GM23338 (cell line): ENCODE measurements around the gene NME4. TPM values are rescaled to one million over a fixed set of nuclear protein-coding genes. Genes with fewer than 3 reads are reported as not detected.

Experiments used
- ATAC-seq: fragments of 200-7000 bp; cut with Tn5 transposase; 3 replicates; pipeline ENCODE4 v1.9.1; 2020
- DNase-seq: peaks from one replicate; pipeline ENCODE4 v3.0.0-alpha.2; 2015; ENCODE audit warnings: low spot score
- H2AFZ ChIP-seq: fragments of 200-600 bp; sonication (generic); 2 replicates; pipeline ENCODE4 v1.8.0; 2016; ENCODE audit warnings: antibody characterized with exemption, mild to moderate bottlenecking, moderate library complexity
- H3F3A ChIP-seq: fragments of 200-600 bp; sonication (generic); replicated peaks from 2 replicates; pipeline ENCODE4 v1.8.0; 2017; ENCODE audit warnings: antibody characterized with exemption, mixed run types, low read depth
- H3K27ac ChIP-seq: fragments of 200-600 bp; sonication (generic); 2 replicates; pipeline ENCODE4 v1.6.1; 2016; ENCODE audit warnings: low read depth
- H3K27me3 ChIP-seq: fragments of 200-600 bp; sonication (generic); 2 replicates; pipeline ENCODE4 v1.8.0; 2016; ENCODE audit warnings: mild to moderate bottlenecking, mixed run types, moderate library complexity; ENCODE audit not compliant: insufficient read depth
- H3K36me3 ChIP-seq: fragments of 200-600 bp; sonication (generic); 2 replicates; pipeline ENCODE4 v1.8.0; 2016; ENCODE audit warnings: mild to moderate bottlenecking; ENCODE audit not compliant: insufficient read depth
- H3K4me1 ChIP-seq: fragments of 200-600 bp; sonication (generic); 2 replicates; pipeline ENCODE4 v1.8.0; 2016; ENCODE audit warnings: mild to moderate bottlenecking, moderate library complexity; ENCODE audit not compliant: insufficient read depth
- H3K4me2 ChIP-seq: fragments of 200-600 bp; sonication (generic); 2 replicates; pipeline ENCODE4 v1.7.1; 2017; ENCODE audit warnings: mixed run types
- H3K4me3 ChIP-seq: fragments of 200-600 bp; sonication (generic); 2 replicates; pipeline ENCODE4 v1.6.1; 2016; ENCODE audit warnings: mixed run types
- H3K79me2 ChIP-seq: fragments of 200-600 bp; sonication (generic); replicated peaks from 2 replicates; pipeline ENCODE4 v1.8.0; 2017; ENCODE audit warnings: mild to moderate bottlenecking; ENCODE audit not compliant: insufficient read depth
- H3K9me2 ChIP-seq: fragments of 200-600 bp; sonication (generic); 2 replicates; pipeline ENCODE4 v1.8.0; 2017; ENCODE audit not compliant: insufficient read depth
- H4K20me1 ChIP-seq: fragments of 200-600 bp; sonication (generic); replicated peaks from 2 replicates; pipeline ENCODE4 v1.8.0; 2017; ENCODE audit warnings: mild to moderate bottlenecking; ENCODE audit not compliant: insufficient read depth
- H3K27ac Mint-ChIP-seq: 2 replicates; pipeline ENCODE4 v1.8.0; 2020; ENCODE audit warnings: inconsistent platforms, mild to moderate bottlenecking, moderate library complexity, mixed read lengths
- H3K27me3 Mint-ChIP-seq: 3 replicates; pipeline ENCODE4 v1.8.0; 2022; ENCODE audit warnings: low read depth, mild to moderate bottlenecking, moderate library complexity, mixed read lengths, inconsistent platforms; ENCODE audit not compliant: insufficient read depth, poor library complexity
- H3K36me3 Mint-ChIP-seq: 3 replicates; pipeline ENCODE4 v1.8.0; 2021; ENCODE audit warnings: low read depth, mild to moderate bottlenecking, inconsistent platforms, moderate library complexity, mixed read lengths
- H3K4me1 Mint-ChIP-seq: 3 replicates; pipeline ENCODE4 v1.8.0; 2020; ENCODE audit warnings: mild to moderate bottlenecking, inconsistent platforms, mixed read lengths
- H3K4me3 Mint-ChIP-seq: 3 replicates; pipeline ENCODE4 v1.8.0; 2021; ENCODE audit warnings: moderate library complexity, mild to moderate bottlenecking, inconsistent platforms, mixed read lengths
- H3K9me3 Mint-ChIP-seq: 3 replicates; pipeline ENCODE4 v1.8.0; 2020; ENCODE audit warnings: moderate library complexity, mild to moderate bottlenecking, inconsistent platforms, mixed read lengths
- CREB1 ChIP-seq: fragments of 250-450 bp; sonication (Bioruptor Pico); IDR thresholded peaks from 2 replicates; pipeline ENCODE4 v1.5.0; 2020; ENCODE audit warnings: low read depth, mild to moderate bottlenecking, moderate library complexity
- CTCF ChIP-seq, 2 experiments: fragments of 200-600 bp in 1 of 2; sonication (generic) in 1 of 2; conservative IDR thresholded peaks; 2 replicates each; pipeline versions ENCODE4 v1.5.1 to v1.6.1; 2016 to 2017; ENCODE audit warnings: antibody characterized with exemption in 2 of 2, low read depth in 2 of 2, mild to moderate bottlenecking in 2 of 2, moderate library complexity in 1 of 2
- EZH2 ChIP-seq: fragments of 200-600 bp; sonication (generic); IDR thresholded peaks from one replicate; pipeline ENCODE4 v1.8.0; 2017; ENCODE audit warnings: antibody characterized with exemption, mild to moderate bottlenecking, low read depth; ENCODE audit not compliant: unreplicated experiment
- JUNB ChIP-seq: IDR thresholded peaks from one replicate; pipeline ENCODE4 v1.6.1; 2016; ENCODE audit warnings: antibody characterized with exemption; ENCODE audit not compliant: unreplicated experiment
- POLR2AphosphoS5 ChIP-seq: IDR thresholded peaks from 2 replicates; pipeline ENCODE4 v1.6.1; 2016; ENCODE audit warnings: antibody characterized with exemption, low read depth
- STAT1 ChIP-seq: IDR thresholded peaks from one replicate; pipeline ENCODE4 v1.6.1; 2016; ENCODE audit warnings: antibody characterized with exemption; ENCODE audit not compliant: unreplicated experiment
- ZNF114 ChIP-seq: fragments of 250-450 bp; sonication (Bioruptor Pico); IDR thresholded peaks from 2 replicates; pipeline ENCODE4 v1.5.0; 2020; ENCODE audit warnings: mild to moderate bottlenecking, moderate library complexity
- ZNF462 ChIP-seq: fragments of 250-450 bp; sonication (Bioruptor Pico); IDR thresholded peaks from 2 replicates; pipeline ENCODE4 v1.5.0; 2020; ENCODE audit warnings: mild to moderate bottlenecking, moderate library complexity
- polyA plus RNA-seq: library from polyadenylated mRNA; unstranded; fragments of >200 nt; fragmentation: Nextera tagmentation; extraction: Ambion mirVana; gene quantifications from 2 replicates; pipeline ENCODE4 v1.2.1, GENCODE V29; 2016
- total RNA-seq: library from RNA; depleted of rRNA; stranded (reverse); fragments of >200 nt; shearing (Covaris generic); gene quantifications from 2 replicates; pipeline ENCODE4 v1.2.3, GENCODE V29; 2014
- TF ChIP-seq, protein P1 (sequence below): IDR thresholded peaks from 2 replicates; pipeline ENCODE4 v1.6.1; 2016; ENCODE audit warnings: antibody characterized with exemption
- TF ChIP-seq, protein P2 (sequence below): IDR thresholded peaks from one replicate; pipeline ENCODE4 v1.6.1; 2018; ENCODE audit warnings: antibody characterized with exemption; ENCODE audit not compliant: unreplicated experiment

The NME4 gene
- total and polyA plus RNA-seq, 2 experiments from 2014 or later = 249 to 511 TPM

DNA sequence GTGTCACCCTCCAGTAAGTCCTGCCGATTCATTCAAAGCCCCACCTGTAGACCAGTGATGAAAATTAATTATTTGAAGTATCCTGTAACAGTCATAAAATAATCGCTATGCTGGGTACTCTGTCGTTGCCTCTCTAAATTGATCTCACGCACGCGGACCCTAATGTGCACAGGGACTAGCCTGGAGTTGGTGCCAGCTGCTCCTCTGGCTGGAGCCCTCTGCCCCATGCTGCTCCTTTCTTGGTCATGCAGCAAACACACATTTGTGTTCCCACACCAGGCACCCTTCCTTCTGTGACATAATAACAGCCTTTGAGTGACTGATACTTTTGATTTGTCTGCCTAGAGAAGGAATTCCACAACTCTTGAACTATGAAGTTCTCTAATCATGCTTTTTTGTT is 44.4 kb downstream of the NME4 start (continued):
- TF ChIP-seq JUNB (no peak), CREB1 (CRISPR knock-in tag) (no peak), CTCF (conservative IDR thresholded peaks at IDR 0.05; ENCODE audit: low read depth in 2 of 2) (no peak)

DNA sequence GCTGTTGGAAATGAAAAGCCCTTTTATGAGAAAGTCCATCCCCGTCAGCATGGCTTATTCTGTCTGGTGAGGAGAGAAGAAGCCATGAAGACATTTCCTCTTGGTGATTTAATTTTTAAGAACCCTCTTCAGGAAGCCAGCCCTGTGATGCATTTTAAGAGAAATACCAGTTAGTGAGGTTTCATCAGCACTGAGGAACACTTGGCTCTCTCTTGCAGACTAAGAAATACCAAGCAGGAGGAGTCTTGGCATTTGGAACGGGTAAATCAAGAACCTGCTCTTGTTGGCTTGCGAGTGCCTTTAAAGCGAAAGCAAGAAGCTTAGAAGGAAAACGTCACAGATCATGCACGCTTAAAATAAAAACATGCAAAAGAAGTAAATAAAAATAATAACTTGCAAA is 46.0 kb downstream of the NME4 start:
- H3K4me1 Mint-ChIP-seq = 0 out of 3 replicates have a peak, but pooled peaks cover 2% of the 10 kb centered on the region
- H3K4me3 Mint-ChIP-seq = no peak overlapping the region
- no peak overlapping the region for H2AFZ ChIP-seq
- H3K4me3 ChIP-seq = no peak overlapping the region
- DNase-seq = no peak
- peaks cover 9% of the 10 kb centered on the region for H3K27me3 Mint-ChIP-seq
- no peaks in the 10 kb centered on the region for H3K9me2 ChIP-seq
- no peaks in the 10 kb centered on the region for H3K27me3 ChIP-seq
- H3K36me3 ChIP-seq = no peaks in the 10 kb centered on the region
- no peaks in the 10 kb centered on the region; the same call in 2 of the 3 replicates for H3K36me3 Mint-ChIP-seq
- H3K27ac Mint-ChIP-seq = no peak overlapping the region
- no peaks in the 10 kb centered on the region for H3K4me1 ChIP-seq
- no peaks in the 10 kb centered on the region for H3F3A ChIP-seq
- no peaks in the 10 kb centered on the region for H3K9me3 Mint-ChIP-seq
- H3K4me2 ChIP-seq = no peak overlapping the region
- no peak for ATAC-seq
- H4K20me1 ChIP-seq = peaks cover 3% of the 10 kb centered on the region
- H3K79me2 ChIP-seq = peaks cover 39% of the 10 kb centered on the region
- H3K27ac ChIP-seq = no peak overlapping the region
- TF ChIP-seq STAT1 (no peak), CTCF (conservative IDR thresholded peaks at IDR 0.05; ENCODE audit: low read depth in 2 of 2) (no peak), JUNB (no peak), ZNF114 (no peak), POLR2AphosphoS5 (no peak), EZH2 (no peak), ZNF462 (no peak)
- TF ChIP-seq, protein P1, sequence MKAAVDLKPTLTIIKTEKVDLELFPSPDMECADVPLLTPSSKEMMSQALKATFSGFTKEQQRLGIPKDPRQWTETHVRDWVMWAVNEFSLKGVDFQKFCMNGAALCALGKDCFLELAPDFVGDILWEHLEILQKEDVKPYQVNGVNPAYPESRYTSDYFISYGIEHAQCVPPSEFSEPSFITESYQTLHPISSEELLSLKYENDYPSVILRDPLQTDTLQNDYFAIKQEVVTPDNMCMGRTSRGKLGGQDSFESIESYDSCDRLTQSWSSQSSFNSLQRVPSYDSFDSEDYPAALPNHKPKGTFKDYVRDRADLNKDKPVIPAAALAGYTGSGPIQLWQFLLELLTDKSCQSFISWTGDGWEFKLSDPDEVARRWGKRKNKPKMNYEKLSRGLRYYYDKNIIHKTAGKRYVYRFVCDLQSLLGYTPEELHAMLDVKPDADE = no peak
- TF ChIP-seq, protein P2, sequence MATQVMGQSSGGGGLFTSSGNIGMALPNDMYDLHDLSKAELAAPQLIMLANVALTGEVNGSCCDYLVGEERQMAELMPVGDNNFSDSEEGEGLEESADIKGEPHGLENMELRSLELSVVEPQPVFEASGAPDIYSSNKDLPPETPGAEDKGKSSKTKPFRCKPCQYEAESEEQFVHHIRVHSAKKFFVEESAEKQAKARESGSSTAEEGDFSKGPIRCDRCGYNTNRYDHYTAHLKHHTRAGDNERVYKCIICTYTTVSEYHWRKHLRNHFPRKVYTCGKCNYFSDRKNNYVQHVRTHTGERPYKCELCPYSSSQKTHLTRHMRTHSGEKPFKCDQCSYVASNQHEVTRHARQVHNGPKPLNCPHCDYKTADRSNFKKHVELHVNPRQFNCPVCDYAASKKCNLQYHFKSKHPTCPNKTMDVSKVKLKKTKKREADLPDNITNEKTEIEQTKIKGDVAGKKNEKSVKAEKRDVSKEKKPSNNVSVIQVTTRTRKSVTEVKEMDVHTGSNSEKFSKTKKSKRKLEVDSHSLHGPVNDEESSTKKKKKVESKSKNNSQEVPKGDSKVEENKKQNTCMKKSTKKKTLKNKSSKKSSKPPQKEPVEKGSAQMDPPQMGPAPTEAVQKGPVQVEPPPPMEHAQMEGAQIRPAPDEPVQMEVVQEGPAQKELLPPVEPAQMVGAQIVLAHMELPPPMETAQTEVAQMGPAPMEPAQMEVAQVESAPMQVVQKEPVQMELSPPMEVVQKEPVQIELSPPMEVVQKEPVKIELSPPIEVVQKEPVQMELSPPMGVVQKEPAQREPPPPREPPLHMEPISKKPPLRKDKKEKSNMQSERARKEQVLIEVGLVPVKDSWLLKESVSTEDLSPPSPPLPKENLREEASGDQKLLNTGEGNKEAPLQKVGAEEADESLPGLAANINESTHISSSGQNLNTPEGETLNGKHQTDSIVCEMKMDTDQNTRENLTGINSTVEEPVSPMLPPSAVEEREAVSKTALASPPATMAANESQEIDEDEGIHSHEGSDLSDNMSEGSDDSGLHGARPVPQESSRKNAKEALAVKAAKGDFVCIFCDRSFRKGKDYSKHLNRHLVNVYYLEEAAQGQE = no peak
